HG02973 (cell line): ENCODE results near the gene TMEM178B.
"Not testable (repeated sequence)": the region's sequence is repeated elsewhere in the genome, so short reads cannot be mapped to it uniquely, and the experiment has no call there.

ENCODE experiments used
- ATAC-seq: cut with Tn5 transposase; IDR thresholded peaks from one replicate; pipeline ENCODE4 v1.9.1; 2021; ENCODE audit warnings: moderate library complexity; ENCODE audit not compliant: unreplicated experiment

The TMEM178B gene

DNA sequence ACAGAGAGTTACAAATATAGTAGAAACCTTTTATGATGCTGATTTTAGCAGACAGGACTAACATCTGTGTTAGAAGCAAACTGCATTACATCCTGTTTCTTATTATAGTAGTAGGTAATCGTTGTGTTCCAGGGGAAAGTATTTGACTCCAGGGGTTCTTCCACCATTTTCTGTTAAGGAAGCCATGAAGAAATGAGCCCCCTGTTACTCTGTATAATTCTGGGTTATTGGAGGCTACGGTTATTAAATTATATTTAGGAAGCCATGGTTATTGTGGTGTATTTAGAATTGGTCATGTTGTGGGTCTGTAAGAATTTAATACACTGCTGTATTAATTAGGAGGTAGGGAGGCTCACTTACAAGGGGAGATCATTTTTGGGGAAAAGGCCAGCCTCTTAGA, 301.6 kb downstream of the TMEM178B start:
- no peak for ATAC-seq

DNA sequence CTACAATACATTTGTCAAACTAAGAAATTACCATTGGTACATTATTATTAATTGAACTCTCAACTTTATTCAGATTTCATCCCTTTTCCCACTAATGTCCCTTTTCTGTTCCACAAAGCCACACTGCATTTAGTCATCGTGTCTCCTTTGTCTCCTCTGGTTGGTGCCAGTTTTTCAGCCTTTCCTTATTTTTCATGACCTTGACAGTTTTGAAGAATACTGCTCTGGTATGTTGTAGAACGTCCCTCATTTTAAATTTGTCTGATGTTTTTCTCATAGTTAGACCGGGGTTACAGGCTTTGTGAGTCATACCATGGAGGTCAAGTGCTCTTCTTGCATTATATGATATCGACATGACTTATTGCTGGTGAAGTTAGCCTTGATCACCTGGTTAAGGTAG, 304.0 kb downstream of the TMEM178B start:
- no peak for ATAC-seq

DNA sequence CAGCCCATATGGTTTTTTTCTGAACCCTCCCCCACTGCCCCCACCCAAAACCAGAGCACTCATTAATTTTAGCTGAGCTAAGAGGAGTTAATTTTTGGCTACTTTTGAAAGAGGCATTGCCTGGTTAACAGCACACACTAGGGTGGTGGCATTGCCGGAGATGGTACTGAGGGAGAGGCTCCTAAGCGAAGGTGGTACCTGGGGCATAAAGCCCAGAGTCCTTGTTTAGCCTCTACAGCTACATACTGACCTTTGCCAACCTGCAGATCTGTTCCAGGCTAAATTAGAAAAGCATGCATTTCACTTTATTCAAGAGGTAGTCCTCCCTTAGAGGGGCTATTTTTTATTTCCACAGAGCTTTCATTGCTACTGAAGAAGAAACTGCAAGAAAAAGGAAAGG, 304.5 kb downstream of the TMEM178B start:
- ATAC-seq = no peak

DNA sequence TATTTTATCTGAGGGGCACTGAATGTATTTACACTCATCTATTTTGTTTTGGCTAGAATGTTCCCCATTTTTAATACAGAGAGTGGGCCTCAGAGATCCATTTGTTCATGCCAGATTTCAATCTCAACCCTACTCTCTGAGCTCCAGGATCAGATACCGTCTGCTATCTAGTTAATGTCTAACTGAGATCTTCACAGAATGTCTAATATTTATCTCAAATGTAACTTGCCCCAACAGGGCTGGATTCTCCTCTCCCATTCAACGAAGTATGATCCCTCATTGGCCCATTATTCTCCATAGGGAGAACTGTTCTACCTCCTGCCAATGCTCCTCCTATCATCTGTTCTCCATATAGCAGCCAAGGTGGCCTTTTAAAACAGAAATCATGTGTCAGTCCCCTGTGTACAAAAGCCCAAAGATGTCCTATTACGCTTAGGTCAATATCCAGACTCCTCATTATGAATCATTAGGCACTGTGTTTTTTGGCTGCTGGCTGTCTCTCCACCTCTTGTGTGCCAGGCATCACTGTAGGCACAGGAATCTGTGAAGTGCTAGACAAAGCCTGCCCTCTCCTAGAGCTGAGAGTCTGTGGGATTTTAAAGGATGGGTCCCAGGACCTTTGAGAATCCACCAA, 308.0 kb downstream of the TMEM178B start:
- no peak for ATAC-seq

DNA sequence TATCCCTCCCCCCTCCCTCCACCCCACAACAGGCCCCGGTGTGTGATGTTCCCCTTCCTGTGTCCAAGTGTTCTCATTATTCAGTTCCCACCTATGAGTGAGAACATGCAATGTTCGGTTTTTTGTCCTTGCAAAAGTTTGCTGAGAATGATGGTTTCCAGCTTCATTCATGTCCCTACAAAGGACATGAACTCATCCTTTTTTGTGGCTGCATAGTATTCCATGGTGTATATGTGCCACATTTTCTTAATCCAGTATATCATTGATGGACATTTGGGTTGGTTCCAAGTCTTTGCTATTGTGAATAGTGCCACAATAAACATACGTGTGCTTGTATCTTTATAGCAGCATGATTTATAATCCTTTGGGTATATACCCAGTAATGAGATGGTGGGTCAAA, 309.5 kb downstream of the TMEM178B start:
- not testable (repeated sequence) for ATAC-seq

DNA sequence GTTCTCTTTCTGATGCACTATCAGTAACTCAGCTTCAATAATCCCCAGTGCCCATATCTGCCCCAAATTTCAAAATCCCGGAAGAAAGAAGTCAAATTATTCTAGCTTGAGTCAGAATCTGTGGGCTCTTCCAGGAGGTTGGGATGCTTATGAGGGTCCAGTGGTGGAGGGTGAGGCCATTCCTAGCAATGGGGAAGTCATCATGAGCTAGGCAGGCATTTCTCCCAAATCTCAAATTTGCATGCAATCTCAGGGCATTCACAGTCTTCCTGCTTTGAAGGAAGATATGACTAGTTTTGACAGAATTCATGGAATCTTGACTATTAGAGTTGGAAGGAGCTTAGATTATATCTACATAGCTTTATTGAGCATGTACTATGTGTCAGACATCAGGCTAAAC, 313.0 kb downstream of the TMEM178B start:
- ATAC-seq = no peak

DNA sequence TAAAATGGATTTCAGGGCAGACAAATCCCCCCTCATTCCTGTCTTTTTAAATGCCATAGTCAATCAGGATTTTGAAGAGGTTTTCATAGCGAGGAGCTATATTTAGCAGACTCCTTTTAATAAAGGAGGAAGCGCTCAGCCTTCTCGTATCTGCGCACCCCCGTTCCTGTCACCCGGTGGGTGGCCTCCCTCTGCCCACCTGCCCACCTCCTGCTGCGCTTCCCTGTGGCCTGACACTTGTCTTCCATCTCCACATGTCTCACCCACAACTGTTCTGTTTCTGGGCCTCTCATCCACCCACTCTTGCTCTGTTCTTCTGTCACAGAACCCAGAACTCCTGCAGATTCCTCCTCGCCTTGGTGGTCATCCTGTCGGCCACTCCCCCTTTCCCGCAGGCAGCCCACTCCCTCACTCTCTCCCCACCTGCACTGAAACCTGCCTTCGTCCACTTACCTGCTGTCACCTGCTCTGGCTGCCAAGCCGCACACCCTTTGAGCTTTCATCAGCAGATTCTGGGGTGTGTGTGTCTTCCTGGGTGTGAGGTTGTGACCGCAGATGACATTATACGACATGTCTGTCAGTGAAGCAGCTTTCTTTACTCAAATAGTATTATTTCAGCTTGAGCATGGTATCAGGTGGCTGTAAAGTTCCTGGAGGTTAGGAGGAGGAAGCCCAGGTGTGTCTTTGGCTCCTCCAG, 313.8 kb downstream of the TMEM178B start:
- no peak for ATAC-seq

DNA sequence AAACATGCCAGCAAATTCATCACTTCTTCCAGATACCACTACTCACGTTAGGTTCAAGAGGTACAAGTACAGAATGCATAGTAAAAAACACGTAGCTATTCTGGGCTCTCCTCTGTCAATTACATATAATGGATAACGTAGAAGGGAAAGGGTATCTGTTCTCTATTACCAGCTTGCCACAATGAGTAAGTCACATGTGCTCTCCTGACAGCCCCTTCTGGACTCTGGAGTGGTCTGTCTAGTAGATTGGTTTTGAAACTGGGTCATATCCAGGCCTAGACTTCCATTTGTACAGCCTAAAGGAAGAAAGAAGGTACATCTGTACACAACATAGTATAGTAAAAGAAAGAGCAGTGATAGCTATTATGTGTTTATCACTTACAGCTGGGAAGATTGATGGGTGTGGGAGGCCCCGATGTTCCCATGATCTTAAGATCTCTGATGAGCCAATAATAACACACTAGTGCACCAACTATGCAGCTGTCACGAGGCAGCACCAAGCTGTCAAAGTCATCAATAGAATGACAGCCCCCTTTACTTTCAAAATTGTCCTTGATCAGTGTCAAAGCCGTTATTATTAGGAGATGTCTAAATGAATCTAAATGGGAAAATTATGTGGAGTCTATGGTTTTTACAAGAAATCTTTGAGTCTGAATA, 315.4 kb downstream of the TMEM178B start:
- no peak for ATAC-seq

DNA sequence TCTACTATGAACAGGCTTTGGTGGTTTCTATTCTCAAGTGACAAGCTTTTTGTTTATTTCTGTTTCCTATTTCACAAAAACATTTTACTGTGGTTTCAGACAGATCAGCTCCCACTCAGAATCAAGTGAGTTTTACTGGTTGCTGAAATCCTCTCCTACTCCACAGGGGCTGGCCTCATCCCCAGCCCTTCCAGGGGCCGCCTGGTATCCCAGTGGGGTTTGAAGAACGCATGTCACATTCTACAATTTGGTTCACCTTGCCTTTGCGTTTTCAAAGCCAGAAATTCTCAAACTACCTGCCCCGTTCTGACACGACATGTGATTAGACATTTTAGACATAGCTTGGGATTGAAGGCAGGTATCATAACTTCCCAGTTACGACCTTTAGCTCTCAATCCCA, 316.5 kb downstream of the TMEM178B start:
- no peak for ATAC-seq

DNA sequence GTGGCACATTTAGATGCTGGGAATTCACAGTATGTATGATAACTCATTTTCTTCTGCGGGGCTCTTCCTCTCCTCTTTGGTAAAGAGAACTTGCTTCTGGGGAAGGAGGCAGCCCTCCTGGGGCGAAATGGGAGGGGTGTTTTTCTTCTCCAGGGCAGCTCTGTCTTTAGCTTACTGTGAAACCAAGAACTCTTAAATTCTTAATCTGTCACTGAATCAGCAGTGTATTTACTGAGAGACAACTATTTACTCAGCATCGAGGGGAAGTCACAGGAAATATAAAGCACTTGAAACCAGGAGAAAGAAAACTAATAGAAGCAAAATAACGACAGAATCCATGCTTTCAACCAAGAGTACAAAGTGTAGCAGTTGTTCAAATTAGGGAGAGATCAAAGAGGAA, 319.2 kb downstream of the TMEM178B start:
- ATAC-seq = no peak

DNA sequence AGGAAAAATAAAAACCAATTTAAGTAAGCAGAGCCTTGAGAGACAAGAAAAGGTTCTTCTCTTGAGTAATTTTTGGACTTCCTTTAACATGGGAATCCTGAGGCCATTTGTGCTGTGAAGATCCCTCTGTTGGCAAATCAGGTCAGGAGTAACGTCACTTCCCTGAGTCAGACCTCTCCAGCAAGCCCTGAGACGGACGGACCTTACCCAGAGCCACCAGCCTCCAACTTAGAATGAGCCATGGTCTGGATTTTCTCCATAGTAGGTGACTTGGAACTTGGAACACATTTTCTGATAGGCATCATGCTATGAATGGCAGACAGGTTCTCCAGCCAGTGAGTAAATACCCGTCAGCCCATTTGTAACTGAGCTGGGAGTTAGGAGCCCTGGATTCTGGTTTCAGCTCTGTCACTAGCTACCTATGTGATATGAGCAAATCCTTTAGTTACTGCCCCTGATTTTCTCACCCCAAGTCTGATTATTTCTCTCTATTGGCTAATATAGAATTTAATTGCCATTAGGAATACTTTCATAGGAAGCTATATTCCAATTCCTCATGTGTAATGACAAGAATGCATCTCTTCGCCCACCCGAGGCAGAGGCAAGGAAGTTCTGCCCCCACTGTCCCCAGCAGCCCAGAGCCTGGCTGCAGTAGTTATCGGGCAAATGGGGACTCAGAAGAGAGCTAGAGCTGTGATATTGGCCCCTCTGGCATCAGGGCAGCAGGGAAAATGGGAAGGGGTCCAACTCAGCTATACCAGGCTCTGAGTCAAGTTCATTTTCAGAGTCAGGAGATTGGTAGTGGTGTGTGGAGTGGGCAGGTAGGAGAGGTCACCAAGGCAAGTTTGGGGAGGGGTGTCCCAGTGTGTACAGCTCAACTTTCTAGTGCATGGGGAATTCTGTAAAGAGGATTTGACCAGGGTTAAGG, 323.6 kb downstream of the TMEM178B start:
- no peak for ATAC-seq

DNA sequence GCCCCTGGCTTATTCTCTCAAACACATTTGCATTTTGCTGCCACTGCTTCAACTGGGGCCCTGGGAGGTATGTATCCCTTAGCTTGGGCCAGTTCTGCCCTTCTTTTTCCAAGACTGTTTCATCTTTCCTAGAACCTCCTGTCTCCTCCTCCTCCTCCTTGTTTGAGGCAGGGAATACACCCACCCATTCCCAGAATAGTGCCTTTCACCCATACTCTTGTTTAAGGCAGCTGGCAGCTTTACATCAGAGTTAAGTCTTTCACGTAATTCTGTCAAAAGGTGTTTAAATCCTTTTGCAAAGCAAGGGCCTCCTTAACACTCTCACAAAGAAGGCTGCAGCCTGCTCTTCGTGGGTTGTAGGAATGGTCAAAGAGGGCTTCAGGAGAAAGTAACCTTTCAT, 326.5 kb downstream of the TMEM178B start:
- no peak for ATAC-seq

DNA sequence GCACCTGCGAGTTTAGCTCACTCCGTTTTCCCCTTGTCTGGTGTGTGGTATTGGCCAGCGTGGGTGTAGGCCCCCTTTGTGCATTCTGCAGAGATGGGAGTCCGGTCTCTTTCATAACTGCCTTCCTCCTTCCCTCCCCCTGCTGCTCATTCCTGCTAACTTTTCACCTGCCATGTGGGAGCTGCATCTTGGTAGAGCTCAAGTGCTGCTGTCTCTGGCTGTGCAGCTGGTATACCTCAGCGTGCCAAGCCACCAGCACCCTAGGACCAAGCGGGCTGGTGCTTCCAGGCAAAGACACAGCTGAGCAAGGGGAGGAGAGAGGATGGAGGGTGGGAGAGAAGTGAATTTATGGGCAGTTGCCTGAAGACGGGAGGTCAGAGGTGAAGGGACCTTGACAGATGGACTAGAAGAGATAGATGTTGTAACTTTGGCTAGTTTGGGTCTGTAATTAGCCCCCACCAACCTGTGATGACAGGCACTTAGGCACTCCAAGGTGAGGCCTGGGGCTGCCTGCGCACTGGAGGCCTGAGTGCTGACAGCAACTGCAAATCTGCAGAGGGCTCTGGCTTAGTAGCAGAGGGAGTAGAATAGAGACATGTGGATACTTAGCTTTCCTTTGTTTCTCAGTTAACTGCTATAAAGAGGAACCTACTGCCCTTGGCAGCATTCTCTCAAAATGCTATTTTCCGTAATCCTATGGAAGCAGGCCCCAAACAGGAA, 328.6 kb downstream of the TMEM178B start:
- ATAC-seq = no peak

DNA sequence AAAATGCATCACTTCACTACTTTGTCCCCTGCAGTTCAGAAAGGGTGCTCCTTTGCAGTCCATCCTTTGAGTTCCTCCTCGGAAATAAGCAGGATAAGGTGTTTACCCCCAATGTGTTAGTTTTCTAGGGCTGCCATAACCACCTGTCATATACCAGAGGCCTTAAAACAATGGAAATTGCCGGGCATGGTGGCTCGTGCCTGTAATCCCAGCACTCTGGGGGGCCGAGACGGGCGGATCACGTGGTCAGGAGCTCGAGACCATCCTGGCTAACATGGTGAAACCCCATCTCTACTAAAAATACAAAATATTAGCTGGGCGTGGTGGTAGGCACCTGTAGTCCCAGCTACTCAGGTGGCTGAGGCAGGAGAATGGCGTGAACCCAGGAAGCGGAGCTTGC, 330.0 kb downstream of the TMEM178B start:
- not testable (repeated sequence) for ATAC-seq

DNA sequence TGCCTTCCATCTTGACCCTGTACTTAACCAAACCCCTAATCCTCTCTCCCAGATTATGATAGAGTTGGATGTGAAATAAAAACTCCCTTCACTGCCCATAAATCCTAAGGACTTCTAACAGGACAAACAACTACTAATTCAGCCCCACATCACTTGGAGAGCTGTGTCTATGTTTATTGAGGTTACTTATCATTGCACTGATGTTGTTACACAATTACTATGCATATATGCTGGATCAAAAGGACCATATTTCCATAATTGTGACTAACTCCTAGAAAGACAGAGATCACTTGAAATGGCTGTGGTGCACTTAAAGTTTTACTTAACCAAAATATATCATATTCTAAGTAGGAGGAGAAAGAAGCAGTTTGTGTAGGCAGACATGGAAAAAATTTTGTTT, 332.5 kb downstream of the TMEM178B start:
- no peak for ATAC-seq

DNA sequence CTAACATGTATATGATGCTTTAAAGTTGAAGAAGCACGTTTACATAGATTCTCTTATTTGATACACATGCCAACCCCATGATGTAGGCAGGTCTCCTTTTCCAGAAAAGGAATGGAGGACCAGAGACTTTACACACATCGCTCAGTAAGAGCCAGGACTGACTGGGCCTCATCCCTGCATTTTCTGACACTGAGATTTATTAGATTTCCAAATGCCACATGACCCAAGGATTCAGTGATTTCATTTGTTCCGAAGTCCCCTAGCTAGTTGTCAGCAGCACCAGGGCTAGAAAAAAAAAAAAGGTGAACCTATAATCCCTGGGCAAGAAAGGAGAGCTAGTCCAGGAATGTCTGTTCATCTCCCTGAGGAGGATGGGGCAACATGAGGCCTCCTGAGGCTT, 334.0 kb downstream of the TMEM178B start:
- ATAC-seq = no peak

DNA sequence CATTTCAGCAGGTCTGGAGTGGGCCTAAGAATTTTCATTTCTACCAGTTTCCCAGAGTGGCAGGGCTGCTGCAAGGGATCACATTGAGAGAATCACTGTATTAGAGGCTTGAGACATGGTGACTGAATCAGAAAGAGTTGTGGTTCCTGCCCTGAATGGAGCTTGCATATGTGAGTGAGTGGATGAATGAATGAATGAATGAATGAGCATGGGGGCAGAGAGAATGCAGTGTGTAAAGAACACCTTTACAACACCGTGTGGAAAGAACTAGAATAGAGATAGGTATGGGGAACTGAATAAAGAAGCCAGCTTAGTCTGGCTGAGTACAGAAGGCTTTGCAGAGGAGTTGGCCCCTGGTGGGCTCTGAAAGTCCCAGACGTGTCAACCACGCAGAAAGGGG, 334.6 kb downstream of the TMEM178B start:
- ATAC-seq = no peak

DNA sequence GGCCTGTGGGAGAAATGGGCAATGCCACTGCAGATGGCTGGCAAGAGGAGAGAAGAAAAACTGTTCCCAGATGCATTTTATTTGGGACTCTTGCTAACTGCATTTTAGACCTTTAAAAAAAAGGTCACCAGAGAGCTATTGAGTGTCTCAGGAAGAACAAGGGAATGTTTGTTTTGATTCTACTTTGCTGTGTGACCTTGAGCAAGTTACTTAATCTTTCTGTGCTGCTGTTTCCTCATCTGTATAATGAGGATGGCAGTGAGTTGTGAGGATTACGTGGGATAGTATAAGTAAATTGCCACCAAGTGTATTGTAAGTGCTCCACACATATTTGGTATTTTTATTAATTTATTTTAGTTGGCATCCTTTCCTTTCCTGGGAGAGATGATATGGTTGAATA, 335.4 kb downstream of the TMEM178B start:
- ATAC-seq = no peak

DNA sequence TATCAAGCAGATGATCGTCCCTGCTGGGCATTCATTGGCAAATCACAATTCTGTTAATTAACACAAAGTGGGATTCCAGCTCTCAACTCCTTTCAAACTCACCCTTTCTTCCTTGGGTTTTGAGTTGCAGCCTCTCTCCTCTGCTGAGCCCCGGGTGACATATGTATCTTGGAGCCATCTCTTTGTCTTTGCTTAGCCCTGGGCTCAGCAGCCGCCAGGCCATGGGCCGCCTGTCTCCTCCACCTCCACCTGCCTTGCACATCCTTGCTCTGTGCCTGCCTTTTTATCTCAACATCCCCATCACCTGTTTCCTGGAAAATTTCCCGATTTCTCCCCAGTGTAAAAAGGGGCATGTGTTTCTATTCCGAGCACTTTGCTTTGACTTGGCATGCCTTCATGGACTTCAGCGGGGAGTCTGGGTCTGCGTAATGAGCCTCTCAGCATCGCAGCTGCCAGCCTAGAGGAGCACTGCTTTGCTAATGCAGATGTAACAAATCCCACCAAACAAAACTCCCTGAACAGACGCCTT, 336.0 kb downstream of the TMEM178B start:
- no peak for ATAC-seq

DNA sequence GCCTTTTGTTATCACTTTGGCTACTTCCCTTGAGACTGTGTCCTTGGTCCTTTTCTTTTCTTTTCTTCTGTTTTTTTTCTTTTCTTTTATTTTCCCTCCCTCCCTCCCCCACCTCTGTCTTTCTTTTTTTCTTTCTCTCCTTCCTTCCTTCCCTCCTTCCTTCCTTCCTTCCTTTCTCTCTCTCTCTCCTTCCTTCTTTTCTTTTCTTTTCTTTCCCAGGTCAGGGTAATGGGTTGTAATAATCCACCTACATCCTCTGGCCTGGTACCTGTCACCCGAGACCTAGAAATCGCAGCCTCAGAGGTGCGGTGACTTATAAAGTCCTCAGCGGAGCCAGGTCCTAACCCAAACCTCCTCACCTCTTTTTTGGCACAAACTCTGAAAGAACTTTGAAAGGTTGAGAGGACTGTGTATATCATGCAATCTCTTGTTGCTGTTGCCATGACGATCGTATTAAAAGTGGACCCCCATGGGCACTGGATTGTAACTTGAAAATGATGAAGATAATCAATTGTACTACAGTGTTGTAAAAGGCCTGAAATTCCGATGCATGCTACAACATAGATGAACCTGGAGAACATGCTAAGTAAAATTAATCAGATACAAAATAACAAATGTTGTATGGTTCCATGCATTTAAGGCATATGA, 336.6 kb downstream of the TMEM178B start:
- no peak for ATAC-seq
